ENCODE data around the gene OTUB2. TPM values are rescaled to one million over a fixed set of nuclear protein-coding genes. Genes with fewer than 3 reads are reported as not detected.

OTUB2 gene
- total and polyA plus RNA-seq, 2 of the 8 experiments (the other 6 are each of a cell fraction or from before 2014, with no cell fraction given) = 2.2 to 4.2 TPM

DNA sequence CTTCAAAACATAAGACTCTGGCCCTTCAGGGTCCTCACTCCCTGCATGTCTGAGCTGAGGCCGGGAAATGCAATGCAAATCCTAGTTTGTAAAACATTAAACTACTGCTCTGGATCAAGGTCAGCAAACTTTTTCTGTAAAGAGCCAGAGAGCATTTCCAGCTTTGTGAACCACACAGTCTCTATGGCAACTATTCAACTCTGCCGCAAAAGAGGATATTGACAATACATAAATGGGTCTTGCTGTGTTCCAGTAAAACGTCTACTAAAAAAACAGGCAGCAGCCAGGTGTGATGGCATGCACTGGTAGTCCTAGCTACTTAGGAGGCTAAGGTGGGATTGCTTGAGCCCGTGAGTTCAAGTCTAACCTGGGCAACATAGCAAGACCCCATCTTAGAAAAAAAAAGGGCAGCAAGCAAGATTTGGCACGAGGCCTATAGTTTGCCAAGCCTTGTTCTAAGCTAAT is 32.6 kb downstream of the OTUB2 start:
- Histone ChIP-seq H3K23me2 (ENCODE audit: low read depth, low read length) (no peaks in the 10 kb centered on the region; the same call in 1 of the 2 replicates), H2BK20ac (ENCODE audit: low read length) (no peak overlapping the region), H2AFZ (ENCODE audit: low read length) (no peak overlapping the region), H3K36me3 (ENCODE audit: control insufficient read depth in 2 of 4, insufficient read depth in 4 of 4, low read length in 3 of 4) (peaks cover 26 to 79% (median 61%) of the 10 kb centered on the region in 4 experiments), H3K23ac (ENCODE audit: insufficient read length) (no peak overlapping the region), H2BK12ac (ENCODE audit: low read depth, low read length) (no peak overlapping the region), H4K8ac (ENCODE audit: extremely low read depth, insufficient read depth, low read length) (no peak overlapping the region), H4K20me1 (replicated peaks in 1 of 2; ENCODE audit: control insufficient read depth in 1 of 2, insufficient read depth in 2 of 2, low read length in 2 of 2) (peaks cover 6 to 8% of the 10 kb centered on the region in 2 experiments), H3K18ac (ENCODE audit: extremely low read depth, low read length) (no peak overlapping the region), H2BK120ac (replicated peaks; ENCODE audit: low read depth, low read length) (no peak overlapping the region), H3K27me3 (replicated peaks in 1 of 4; ENCODE audit: control insufficient read depth in 3 of 4, extremely low read depth in 1 of 4, insufficient read depth in 3 of 4, low read length in 3 of 4) (no peaks in the 10 kb centered on the region), H4K5ac (ENCODE audit: insufficient read length, low read depth, low read length) (no peak overlapping the region), H3K27ac (ENCODE audit: low read depth, low read length) (no peak overlapping the region), H3K79me1 (ENCODE audit: low read depth, low read length) (peaks cover 4% of the 10 kb centered on the region), H3K4me2 (ENCODE audit: insufficient read depth in 1 of 2, low read depth in 2 of 2, low read length in 2 of 2) (no peak overlapping the region), H2BK5ac (ENCODE audit: low read depth, low read length) (no peak overlapping the region), H3K4me3 (ENCODE audit: extremely low read depth in 1 of 4, insufficient read depth in 2 of 4, low read depth in 3 of 4, low read length in 4 of 4) (no peak overlapping the region), H3K56ac (replicated peaks; ENCODE audit: insufficient read length, low read depth, low read length) (no peak overlapping the region), H3K79me2 (ENCODE audit: control insufficient read depth in 1 of 2, insufficient read depth in 2 of 2, low read length in 2 of 2) (peaks cover 0 to 14% of the 10 kb centered on the region in 2 experiments; a peak in 2 of 4 replicates), H3K9me3 (ENCODE audit: insufficient read depth in 2 of 2, low read depth in 1 of 2, low read length in 1 of 2) (no peaks in the 10 kb centered on the region), H3K4me1 (replicated peaks in 1 of 4; ENCODE audit: control insufficient read depth in 3 of 4, insufficient read depth in 4 of 4, low read length in 3 of 4) (peaks cover 0 to 2% (median 0%) of the 10 kb centered on the region in 4 experiments; a peak in 1 of 7 replicates), H4K91ac (replicated peaks; ENCODE audit: insufficient read length, low read length) (no peak overlapping the region), H3K9ac (replicated peaks in 1 of 4; ENCODE audit: extremely low read depth in 1 of 4, low read depth in 3 of 4, low read length in 3 of 4) (no peak overlapping the region), H3K14ac (ENCODE audit: insufficient read length) (no peak overlapping the region), H2AK5ac (ENCODE audit: low read depth, low read length) (no peak overlapping the region), H2BK15ac (ENCODE audit: low read length) (no peak overlapping the region), H3K4ac (replicated peaks; ENCODE audit: insufficient read length, low read depth, low read length) (no peak overlapping the region)
- ChIA-PET POLR2A (ENCODE audit: partially characterized antibody) (interaction anchor here (1.1 to 1.4 kb wide), 2 partner anchors 12 to 21 kb away, joined by 3 to 4 read pairs; no protein-coding TSS in a partner anchor), CTCF (ENCODE audit: partially characterized antibody) (interaction anchor here (0.8 to 17.4 kb wide), 6 partner anchors 8 to 82 kb away, joined by 3 to 148 read pairs (median 4); no protein-coding TSS in a partner anchor)
- DNase-seq (ENCODE audit: low read depth in 1 of 2, low spot score in 2 of 2) (no peak), FAIRE-seq (no peak)
- no peak for TF ChIP-seq NANOG (IDR thresholded peaks at IDR 0.05; ENCODE audit: insufficient read depth, low read depth, low read length, poor library complexity, severe bottlenecking)
- no peak for TF ChIP-seq TCF12 (IDR thresholded peaks at IDR 0.05; ENCODE audit: low read depth, low read length)
- TF ChIP-seq SAP30 (IDR thresholded peaks at IDR 0.05; ENCODE audit: insufficient read depth, insufficient replicate concordance, low read length) = no peak
- TF ChIP-seq, protein P1, sequence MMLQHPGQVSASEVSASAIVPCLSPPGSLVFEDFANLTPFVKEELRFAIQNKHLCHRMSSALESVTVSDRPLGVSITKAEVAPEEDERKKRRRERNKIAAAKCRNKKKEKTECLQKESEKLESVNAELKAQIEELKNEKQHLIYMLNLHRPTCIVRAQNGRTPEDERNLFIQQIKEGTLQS (IDR thresholded peaks at IDR 0.05; ENCODE audit: insufficient read depth, low read depth, low read length) = no peak
- no peak for TF ChIP-seq EP300 (IDR thresholded peaks at IDR 0.05; ENCODE audit: borderline replicate concordance in 1 of 2, low read depth in 2 of 2, low read length in 2 of 2)
- TF ChIP-seq RXRA (IDR thresholded peaks at IDR 0.05; ENCODE audit: insufficient read depth, low read depth, low read length) = no peak
- no peak for TF ChIP-seq GTF2F1 (IDR thresholded peaks at IDR 0.05; ENCODE audit: borderline replicate concordance, low read depth, low read length)
- TF ChIP-seq RFX5 (IDR thresholded peaks at IDR 0.05; ENCODE audit: borderline replicate concordance, low read depth, low read length) = no peak
- no peak for TF ChIP-seq RNF2 (IDR thresholded peaks at IDR 0.05; ENCODE audit: borderline replicate concordance, low read depth, low read length, missing control alignments, poor library complexity, severe bottlenecking)
- TF ChIP-seq EGR1 (IDR thresholded peaks at IDR 0.05; ENCODE audit: borderline replicate concordance, low read depth, low read length) = no peak
- WGBS, 2 experiments (ENCODE audit: extremely low coverage in 1 of 2, insufficient coverage in 1 of 2, insufficient read length in 1 of 2, insufficient replicate concordance in 2 of 2, low coverage in 1 of 2, low lambda C conversion rate in 2 of 2, missing lambda C conversion rate in 1 of 2) = 92% methylated on average over 5 of the region's 5 CpGs; no CpG with 5 or more reads in 1 of the 2 experiments

Data from H1 (cell line).